GM20000 (cell line): ENCODE data around the gene CIROP.

ENCODE experiments used
- DNase-seq: peaks from one replicate; pipeline ENCODE4 v3.0.0; 2012; ENCODE audit warnings: low spot score
- CTCF ChIP-seq: IDR thresholded peaks from 2 replicates; pipeline ENCODE4 v1.5.1; 2012; ENCODE audit warnings: mild to moderate bottlenecking, control low read depth; ENCODE audit errors: extremely low read depth, missing control alignments

Gene CIROP

GRCh38 chr14:23090254-23090636 is 14.5 kb downstream of the CIROP start:
- TF ChIP-seq CTCF, result no peak
- DNase-seq, result no peak

GRCh38 chr14:23089498-23090253 is 15.1 kb downstream of the CIROP start:
- no peak for TF ChIP-seq CTCF
- DNase-seq, result no peak

- no peak for TF ChIP-seq CTCF
These were observed 18.2 kb downstream of the CIROP start for GRCh38 chr14:23086565-23086964.

GRCh38 chr14:23085458-23085857 is 19.3 kb downstream of the CIROP start:
- TF ChIP-seq CTCF, result no peak

More at GRCh38 chr14:23086565-23086964, 18.2 kb downstream of the CIROP start:
- no peak for DNase-seq

GRCh38 chr14:23080474-23080873 is 24.3 kb downstream of the CIROP start:
- TF ChIP-seq CTCF, result no peak

More at GRCh38 chr14:23085458-23085857, 19.3 kb downstream of the CIROP start:
- no peak for DNase-seq

GRCh38 chr14:23079716-23080115 is 25.1 kb downstream of the CIROP start:
- TF ChIP-seq CTCF, result no peak
- no peak for DNase-seq

More at GRCh38 chr14:23080474-23080873, 24.3 kb downstream of the CIROP start:
- DNase-seq, result no peak

GRCh38 chr14:23078692-23079116 is 26.1 kb downstream of the CIROP start:
- no peak for DNase-seq

More at GRCh38 chr14:23078692-23079116, 26.1 kb downstream of the CIROP start:
- no peak for TF ChIP-seq CTCF
